ENCODE results near the gene DCDC2C.

The DCDC2C gene

GRCh38 chr2:3672861-3673678 is 30.3 kb upstream of the DCDC2C start:
- Histone ChIP-seq H4K20me1 (ENCODE audit: insufficient read depth, low read length) (no peaks in the 10 kb centered on the region), H3K27me3 (ENCODE audit: insufficient read depth, low read length) (no peaks in the 10 kb centered on the region), H2AFZ (ENCODE audit: low read length) (no peak overlapping the region), H3K36me3 (ENCODE audit: insufficient read depth, low read length) (no peaks in the 10 kb centered on the region; the same call in 1 of the 2 replicates), H3K9ac (ENCODE audit: low read length) (no peak overlapping the region), H3K4me1 (ENCODE audit: insufficient read depth, low read length, severe bottlenecking) (peaks cover 3% of the 10 kb centered on the region), H3K79me2 (ENCODE audit: insufficient read depth, low read length) (no peaks in the 10 kb centered on the region), H3K4me2 (ENCODE audit: low read length) (no peak overlapping the region), H3K27ac (ENCODE audit: low read depth, low read length, poor library complexity, severe bottlenecking) (no peak overlapping the region), H3K9me2 (ENCODE audit: low read depth, low read length) (no peaks in the 10 kb centered on the region), H3K4me3 (ENCODE audit: low read depth, low read length, poor library complexity, severe bottlenecking) (no peak overlapping the region), H3K9me3 (ENCODE audit: low read length) (no peaks in the 10 kb centered on the region), H3F3A (ENCODE audit: insufficient read depth, low read length) (no peaks in the 10 kb centered on the region)
- no peak for TF ChIP-seq EZH2 (IDR thresholded peaks at IDR 0.05; ENCODE audit: borderline replicate concordance, low read length)
- TF ChIP-seq, protein P1, sequence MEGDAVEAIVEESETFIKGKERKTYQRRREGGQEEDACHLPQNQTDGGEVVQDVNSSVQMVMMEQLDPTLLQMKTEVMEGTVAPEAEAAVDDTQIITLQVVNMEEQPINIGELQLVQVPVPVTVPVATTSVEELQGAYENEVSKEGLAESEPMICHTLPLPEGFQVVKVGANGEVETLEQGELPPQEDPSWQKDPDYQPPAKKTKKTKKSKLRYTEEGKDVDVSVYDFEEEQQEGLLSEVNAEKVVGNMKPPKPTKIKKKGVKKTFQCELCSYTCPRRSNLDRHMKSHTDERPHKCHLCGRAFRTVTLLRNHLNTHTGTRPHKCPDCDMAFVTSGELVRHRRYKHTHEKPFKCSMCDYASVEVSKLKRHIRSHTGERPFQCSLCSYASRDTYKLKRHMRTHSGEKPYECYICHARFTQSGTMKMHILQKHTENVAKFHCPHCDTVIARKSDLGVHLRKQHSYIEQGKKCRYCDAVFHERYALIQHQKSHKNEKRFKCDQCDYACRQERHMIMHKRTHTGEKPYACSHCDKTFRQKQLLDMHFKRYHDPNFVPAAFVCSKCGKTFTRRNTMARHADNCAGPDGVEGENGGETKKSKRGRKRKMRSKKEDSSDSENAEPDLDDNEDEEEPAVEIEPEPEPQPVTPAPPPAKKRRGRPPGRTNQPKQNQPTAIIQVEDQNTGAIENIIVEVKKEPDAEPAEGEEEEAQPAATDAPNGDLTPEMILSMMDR (IDR thresholded peaks at IDR 0.05; ENCODE audit: low read length) = no peak

DNA sequence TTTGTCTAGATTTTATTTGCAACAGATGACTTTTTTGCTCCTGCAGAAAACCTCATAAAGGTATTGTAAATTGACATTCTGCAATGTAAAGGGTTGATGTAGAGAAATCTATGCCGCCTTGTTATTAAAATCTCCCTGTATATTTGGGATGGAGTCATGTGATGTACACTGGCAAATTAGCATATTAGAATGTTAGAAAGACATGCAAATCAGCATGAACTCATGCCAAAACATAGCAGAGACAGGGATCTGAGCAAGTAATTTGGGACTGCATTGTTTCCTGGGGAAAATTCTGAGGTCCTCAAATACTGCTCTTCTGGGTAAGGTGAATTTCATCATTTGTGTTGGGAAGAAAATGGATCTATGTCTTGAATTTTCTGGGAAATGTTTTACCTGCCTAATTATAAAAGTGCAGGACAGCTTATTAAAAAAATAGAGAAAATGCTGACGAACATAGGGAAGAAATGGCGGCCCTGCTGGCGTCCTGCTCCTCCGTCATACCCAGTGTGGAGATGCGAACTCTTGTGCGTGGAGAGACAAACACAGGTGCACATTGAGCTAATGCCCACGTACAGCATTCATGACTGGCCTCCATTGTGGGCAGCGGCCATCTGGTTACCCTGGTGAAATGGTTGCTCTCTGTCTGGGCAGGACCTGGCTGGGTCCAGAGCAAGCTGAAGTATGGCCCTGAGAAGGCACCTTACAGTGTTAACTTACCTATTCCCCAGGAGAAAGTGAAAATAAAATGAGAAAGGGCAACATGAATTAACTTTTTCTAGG is 29.1 kb upstream of the DCDC2C start:
- H3K4me1 ChIP-seq (ENCODE audit: insufficient read depth, low read length, severe bottlenecking) = no peaks in the 10 kb centered on the region
- H3K9me2 ChIP-seq (ENCODE audit: low read depth, low read length) = no peaks in the 10 kb centered on the region
- H3K4me2 ChIP-seq (ENCODE audit: low read length) = no peak overlapping the region
- no peak overlapping the region for H3K27ac ChIP-seq (ENCODE audit: low read depth, low read length, poor library complexity, severe bottlenecking)
- H3K79me2 ChIP-seq (ENCODE audit: insufficient read depth, low read length) = no peaks in the 10 kb centered on the region
- no peaks in the 10 kb centered on the region for H4K20me1 ChIP-seq (ENCODE audit: insufficient read depth, low read length)
- H3K4me3 ChIP-seq (ENCODE audit: low read depth, low read length, poor library complexity, severe bottlenecking) = no peak overlapping the region
- H3K27me3 ChIP-seq (ENCODE audit: insufficient read depth, low read length) = no peaks in the 10 kb centered on the region
- no peaks in the 10 kb centered on the region for H3F3A ChIP-seq (ENCODE audit: insufficient read depth, low read length)
- H3K9me3 ChIP-seq (ENCODE audit: low read length) = no peaks in the 10 kb centered on the region
- H3K36me3 ChIP-seq (ENCODE audit: insufficient read depth, low read length) = no peaks in the 10 kb centered on the region; the same call in 1 of the 2 replicates
- H2AFZ ChIP-seq (ENCODE audit: low read length) = no peak overlapping the region
- H3K9ac ChIP-seq (ENCODE audit: low read length) = no peak overlapping the region
- TF ChIP-seq EZH2 (IDR thresholded peaks at IDR 0.05; ENCODE audit: borderline replicate concordance, low read length) = no peak
- TF ChIP-seq, protein P1 (IDR thresholded peaks at IDR 0.05; ENCODE audit: low read length) = no peak

- Histone ChIP-seq H3K27ac (ENCODE audit: low read depth, low read length, poor library complexity, severe bottlenecking) (no peak overlapping the region), H3K4me3 (ENCODE audit: low read depth, low read length, poor library complexity, severe bottlenecking) (no peak overlapping the region), H3K27me3 (ENCODE audit: insufficient read depth, low read length) (no peaks in the 10 kb centered on the region), H3K4me1 (ENCODE audit: insufficient read depth, low read length, severe bottlenecking) (no peaks in the 10 kb centered on the region), H3F3A (ENCODE audit: insufficient read depth, low read length) (no peaks in the 10 kb centered on the region), H3K9ac (ENCODE audit: low read length) (no peak overlapping the region), H3K9me2 (ENCODE audit: low read depth, low read length) (no peaks in the 10 kb centered on the region), H3K9me3 (ENCODE audit: low read length) (no peaks in the 10 kb centered on the region), H3K4me2 (ENCODE audit: low read length) (no peak overlapping the region), H3K79me2 (ENCODE audit: insufficient read depth, low read length) (no peaks in the 10 kb centered on the region), H2AFZ (ENCODE audit: low read length) (no peak overlapping the region), H4K20me1 (ENCODE audit: insufficient read depth, low read length) (no peaks in the 10 kb centered on the region), H3K36me3 (ENCODE audit: insufficient read depth, low read length) (no peaks in the 10 kb centered on the region; the same call in 1 of the 2 replicates)
- no peak for TF ChIP-seq EZH2 (IDR thresholded peaks at IDR 0.05; ENCODE audit: borderline replicate concordance, low read length)
- TF ChIP-seq, protein P1 (IDR thresholded peaks at IDR 0.05; ENCODE audit: low read length) = no peak
These were observed 27.7 kb upstream of the DCDC2C start for GRCh38 chr2:3675687-3676086.
